Adrenal gland (tissue), 12 donors: ENCODE data around the gene GDF10. TPM values are rescaled to one million over a fixed set of nuclear protein-coding genes. Genes with fewer than 3 reads are reported as not detected.

Source experiments
- DNase-seq, 7 donors: peaks; one replicate each; pipeline ENCODE4 v3.0.0-alpha.2; 2019 to 2020
- H3K27ac ChIP-seq, 5 donors: fragments of 200-600 bp; sonication (generic) in 4 of 5; 1 replicate in 3 of 5; 2 replicates in 2 of 5; pipeline versions ENCODE4 v1.5.1 to v1.8.0; 2016 to 2020; ENCODE audit warnings: mild to moderate bottlenecking in 1 of 5
- H3K27me3 ChIP-seq: fragments of 200-600 bp; 2 replicates; pipeline ENCODE4 v1.8.0; 2021
- H3K36me3 ChIP-seq, 2 donors: fragments of 200-600 bp; replicated peaks in 1 of 2; 1 replicate in 1 of 2; 2 replicates in 1 of 2; pipeline versions ENCODE4 v1.5.1 to v1.8.0; 2018 to 2022
- H3K4me1 ChIP-seq, 2 donors: fragments of 200-600 bp; replicated peaks in 1 of 2; 1 replicate in 1 of 2; 2 replicates in 1 of 2; pipeline versions ENCODE4 v1.5.1 to v1.8.0; 2018 to 2021
- H3K4me3 ChIP-seq, 4 donors: fragments of 200-600 bp; sonication (generic) in 3 of 4; one replicate each; pipeline ENCODE4 v1.5.1; 2016 to 2018
- H3K9me3 ChIP-seq, 3 donors: fragments of 200-600 bp; sonication (generic) in 1 of 3; replicated peaks in 1 of 3; 1 replicate in 2 of 3; 2 replicates in 1 of 3; pipeline versions ENCODE4 v1.5.1 to v1.8.0; 2016 to 2021
- CTCF ChIP-seq, 6 experiments: fragments of 450-650 bp in 4 of 6; fragments of 200-600 bp in 2 of 6; sonication (generic) in 1 of 6; IDR thresholded peaks; 1 replicate in 5 of 6; 2 replicates in 1 of 6; pipeline versions ENCODE4 v1.5.1 to v1.8.0; 2016 to 2021; ENCODE audit warnings: antibody characterized with exemption in 6 of 6, mild to moderate bottlenecking in 2 of 6, moderate library complexity in 1 of 6
- POLR2A ChIP-seq, 2 donors: fragments of 450-650 bp; IDR thresholded peaks; one replicate each; pipeline ENCODE4 v1.6.1; 2017; ENCODE audit warnings: antibody characterized with exemption in 2 of 2, mild to moderate bottlenecking in 2 of 2, moderate library complexity in 1 of 2
- WGBS, 4 donors: extraction: QIAGEN DNeasy Blood & Tissue Kit in 2 of 4; methylation state at CpG; one replicate each; pipeline versions ENCODE4 v1.1.5 to v1.1.7; 2013 to 2017; 5-methylcytosine and 5-hydroxymethylcytosine counted together
- intact Hi-C, 2 donors: fragments of 100-400 bp; cut with DNase I; formaldehyde crosslinking; loops; one replicate each; pipeline versions ENCODE4 v1.14.1 to v1.15.0; 2022 to 2023
- polyA plus RNA-seq, 3 donors: library from polyadenylated mRNA; stranded (reverse); fragments of 200-250 nt in 2 of 3; fragments of 350-450 nt in 1 of 3; fragmentation: Illumina TruSeq in 1 of 3; extraction: RNeasy Lipid Tissue Mini Kit (QIAGEN cat#74804) in 1 of 3; gene quantifications; one replicate each; pipeline ENCODE4 v1.2.3, GENCODE V29; 2013 to 2014
- total RNA-seq, 9 donors: library from RNA; depleted of rRNA in 4 of 9; stranded (reverse); fragments of >200 nt in 4 of 9; fragments of 120-200 nt in 1 of 9; fragmentation: NEBNext Ultra II Directional in 1 of 9; extraction: Animal tissue kit (Norgen Biotek cat#: 25700) in 1 of 9; gene quantifications; one replicate each; pipeline versions ENCODE4 v1.1.0 to v1.2.4, GENCODE V29; 2013 to 2023
- donor health status: healthy with polysubstance abuse.
- donor health status: Bipolar disorder and iron deficiency.
- donor health status: DM: yes; HTN: yes; CAD: no.
- donor health status: DM: no; HTN: no; CAD: no.
- donor health status: DM: no; HTN: no; CAD: no.
- donor health status: DM: yes; HTN: yes; CAD: no.

The GDF10 gene
- total and polyA plus RNA-seq, 12 donors, result 0.06 to 8.5 (median 1.2) TPM; not detected in 1

GRCh38 chr10:47276071-47276470 is 23.9 kb upstream of the GDF10 start:
- WGBS, 4 donors, result 51 to 87% (median 73%) methylated on average over 1 to 2 of the region's 2 CpGs
- no peak for DNase-seq
- intact Hi-C loops, result no loop called here
- H3K36me3 ChIP-seq, result no peaks in the 10 kb centered on the region
- no peaks in the 10 kb centered on the region for H3K27me3 ChIP-seq
- H3K27ac ChIP-seq, result no peak overlapping the region
- no peak for TF ChIP-seq POLR2A (IDR thresholded peaks at IDR 0.05)
- TF ChIP-seq CTCF (IDR thresholded peaks at IDR 0.05), result no peak
- H3K9me3 ChIP-seq, result no peaks in the 10 kb centered on the region
- H3K4me1 ChIP-seq, result no peaks in the 10 kb centered on the region
- no peak overlapping the region for H3K4me3 ChIP-seq

DNA sequence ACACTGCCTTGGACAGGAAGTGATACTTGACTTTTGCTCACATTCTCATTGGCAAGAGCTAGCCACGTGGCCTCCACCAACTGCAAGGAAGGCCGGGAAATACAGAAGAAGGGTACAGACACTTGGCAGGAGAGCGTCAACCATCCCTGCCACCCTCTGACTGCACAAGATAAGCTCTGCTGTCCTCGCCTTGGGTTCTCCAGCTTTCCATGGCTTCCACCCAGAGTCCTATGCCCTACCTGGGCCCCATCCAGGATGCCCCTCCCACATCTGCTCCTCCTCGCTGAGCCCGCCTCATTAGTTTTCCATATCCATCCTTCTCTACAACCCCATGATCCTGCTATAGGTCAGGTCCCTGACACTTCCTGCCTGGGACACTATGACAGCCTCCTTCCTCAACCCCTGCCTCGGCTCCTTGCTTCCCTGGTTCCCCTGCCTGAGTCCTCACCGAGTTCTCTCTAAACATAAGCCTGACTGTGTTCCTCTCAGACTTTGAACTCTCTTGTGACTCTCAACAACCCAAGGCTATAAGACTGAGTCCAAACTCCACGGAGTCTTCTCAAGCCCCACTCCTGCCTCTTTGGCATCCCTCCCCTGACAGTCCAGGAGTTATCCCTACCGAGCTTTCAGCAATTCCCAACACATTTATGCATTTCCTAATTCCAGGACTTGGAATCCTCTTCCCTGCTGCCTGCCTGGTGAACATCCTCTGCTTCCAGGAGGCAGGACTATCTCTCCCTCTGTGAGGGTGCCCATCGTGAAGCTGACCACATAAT is 23.2 kb upstream of the GDF10 start:
- no peak overlapping the region for H3K4me3 ChIP-seq
- H3K36me3 ChIP-seq, result no peaks in the 10 kb centered on the region
- TF ChIP-seq CTCF (IDR thresholded peaks at IDR 0.05) (no peak), POLR2A (IDR thresholded peaks at IDR 0.05) (no peak)
- DNase-seq, result peak in 1 of 7 donors; percentile 24
- no peaks in the 10 kb centered on the region for H3K4me1 ChIP-seq
- H3K27ac ChIP-seq, result no peak overlapping the region
- no peaks in the 10 kb centered on the region for H3K9me3 ChIP-seq
- no peaks in the 10 kb centered on the region for H3K27me3 ChIP-seq
- WGBS, 4 donors, result 83 to 94% (median 89%) methylated on average over 11 of the region's 11 CpGs
- intact Hi-C loops, result no loop called here

DNA sequence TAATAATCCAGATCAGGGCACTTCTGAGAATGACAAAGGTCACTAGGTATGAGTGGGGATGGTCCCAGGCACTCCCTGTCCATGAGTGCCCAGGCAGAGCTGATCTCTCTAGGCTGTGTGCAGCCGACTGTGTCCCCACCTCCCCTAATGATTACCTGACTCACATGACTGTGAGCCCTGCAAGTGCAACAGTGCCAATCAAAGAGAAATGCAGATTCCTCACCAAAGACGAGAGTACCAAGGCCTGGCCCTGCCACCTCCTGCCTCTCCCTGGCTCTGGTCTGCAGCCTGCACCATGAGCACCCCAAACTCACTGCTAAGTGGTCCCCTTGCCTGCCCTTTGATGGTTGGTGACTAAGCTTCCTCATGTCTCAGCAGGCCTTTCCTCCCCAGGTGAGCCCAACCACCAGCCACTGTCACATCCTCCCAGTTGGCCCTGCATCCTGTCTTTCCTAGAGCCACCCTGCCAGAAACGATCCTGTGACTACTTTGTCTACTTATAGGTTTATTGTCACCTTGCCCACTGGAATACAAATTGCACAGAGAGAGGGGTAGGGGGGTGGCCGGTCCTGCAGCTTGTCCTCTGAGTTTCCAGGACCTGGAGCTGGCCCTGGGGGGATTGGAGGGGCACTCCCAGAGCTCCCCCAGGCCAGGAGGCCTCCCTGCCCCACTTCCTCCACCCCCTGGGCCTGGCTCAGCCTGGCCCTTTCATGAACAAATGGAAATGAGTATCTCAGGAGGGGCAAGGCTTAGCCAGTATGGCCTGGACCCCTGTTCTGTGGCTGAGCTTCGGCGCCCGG is 22.4 kb upstream of the GDF10 start:
- Histone ChIP-seq H3K27ac (no peak overlapping the region), H3K4me1 (no peaks in the 10 kb centered on the region), H3K36me3 (no peaks in the 10 kb centered on the region), H3K4me3 (no peak overlapping the region), H3K27me3 (no peaks in the 10 kb centered on the region), H3K9me3 (no peaks in the 10 kb centered on the region)
- TF ChIP-seq POLR2A (IDR thresholded peaks at IDR 0.05) (no peak), CTCF (IDR thresholded peaks at IDR 0.05) (no peak)
- 71 to 94% (median 79%) methylated on average over 2 to 7 of the region's 7 CpGs for WGBS, 4 donors
- intact Hi-C loops, result no loop called here
- peak in 1 of 7 donors; percentile 28 for DNase-seq

DNA sequence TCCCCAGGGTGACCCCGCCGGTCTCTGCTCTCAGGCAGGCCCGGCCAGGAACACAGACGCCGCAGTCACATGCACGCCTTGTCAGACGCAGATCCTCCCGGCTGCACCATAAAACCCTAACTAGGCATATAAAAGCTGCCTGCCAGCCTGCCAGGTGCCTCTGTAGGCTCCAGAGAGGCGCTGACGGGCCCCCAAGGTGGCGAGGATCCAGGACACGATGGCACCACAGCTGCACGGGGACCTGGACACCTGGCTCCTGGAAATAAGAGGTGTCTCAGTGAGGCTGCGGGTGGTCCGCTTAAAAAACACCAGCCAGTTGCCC is 21.9 kb upstream of the GDF10 start:
- H3K4me1 ChIP-seq, result no peaks in the 10 kb centered on the region
- no peak for TF ChIP-seq POLR2A (IDR thresholded peaks at IDR 0.05)
- no peak for TF ChIP-seq CTCF (IDR thresholded peaks at IDR 0.05)
- H3K27ac ChIP-seq, result no peak overlapping the region
- no peaks in the 10 kb centered on the region for H3K27me3 ChIP-seq
- H3K36me3 ChIP-seq, result no peaks in the 10 kb centered on the region
- WGBS, 4 donors, result 85 to 95% (median 91%) methylated on average over 7 to 15 of the region's 15 CpGs
- DNase-seq, result peak in 1 of 7 donors; percentile 40
- no peaks in the 10 kb centered on the region for H3K9me3 ChIP-seq
- intact Hi-C loops, result no loop called here
- H3K4me3 ChIP-seq, result no peak overlapping the region
